Breast epithelium (tissue), 4 donors: ENCODE results near the gene PLVAP. TPM values are rescaled to one million over a fixed set of nuclear protein-coding genes. Genes with fewer than 3 reads are reported as not detected.

ENCODE experiments used
- DNase-seq, 2 donors: peaks; one replicate each; pipeline ENCODE4 v3.0.0-alpha.2; 2019; ENCODE audit warnings: low spot score in 2 of 2
- H3K27ac ChIP-seq, 2 donors: fragments of 200-600 bp; sonication (generic) in 1 of 2; one replicate each; pipeline ENCODE4 v1.5.1; 2016 to 2019; ENCODE audit warnings: mild to moderate bottlenecking in 1 of 2
- H3K27me3 ChIP-seq, 2 donors: fragments of 200-600 bp; sonication (generic) in 1 of 2; one replicate each; pipeline versions ENCODE4 v1.5.1 to v1.6.0; 2017 to 2019; ENCODE audit warnings: control low read depth in 1 of 2, mild to moderate bottlenecking in 1 of 2
- H3K36me3 ChIP-seq: fragments of 200-600 bp; one replicate; pipeline ENCODE4 v1.5.1; 2019
- H3K4me1 ChIP-seq, 2 donors: fragments of 200-600 bp; sonication (generic); one replicate each; pipeline ENCODE4 v1.5.1; 2016 to 2019; ENCODE audit warnings: control low read depth in 1 of 2
- H3K4me3 ChIP-seq, 3 donors: fragments of 200-600 bp; sonication (generic); 1 replicate in 2 of 3; 2 replicates in 1 of 3; pipeline ENCODE4 v1.5.1; 2016 to 2019; ENCODE audit warnings: mild to moderate bottlenecking in 3 of 3, moderate library complexity in 2 of 3
- H3K9me3 ChIP-seq, 2 donors: fragments of 200-600 bp; sonication (generic) in 1 of 2; one replicate each; pipeline ENCODE4 v1.5.1; 2016 to 2019; ENCODE audit warnings: control low read depth in 1 of 2
- POLR2A ChIP-seq: fragments of 450-650 bp; IDR thresholded peaks from one replicate; pipeline ENCODE4 v1.6.1; 2016; ENCODE audit warnings: antibody characterized with exemption, mild to moderate bottlenecking, moderate library complexity
- POLR2AphosphoS5 ChIP-seq, 3 donors: sonication (generic); formaldehyde crosslinking; IDR thresholded peaks; one replicate each; pipeline ENCODE4 v1.6.1; 2017; ENCODE audit warnings: antibody characterized with exemption in 3 of 3
- intact Hi-C: fragments of 100-400 bp; cut with DNase I; formaldehyde crosslinking; loops from one replicate; pipeline ENCODE4 v1.15.1; 2023; ENCODE audit warnings: low total_unique reads
- total RNA-seq, 3 donors: library from RNA; depleted of rRNA; stranded (reverse); fragments of >200 nt; gene quantifications; one replicate each; pipeline ENCODE4 v1.1.0, GENCODE V29; 2016
- TF ChIP-seq, protein P1 (sequence below), 3 donors: fragments of 450-650 bp; IDR thresholded peaks; one replicate each; pipeline ENCODE4 v1.5.1; 2016 to 2017; ENCODE audit warnings: antibody characterized with exemption in 3 of 3, mild to moderate bottlenecking in 3 of 3, moderate library complexity in 3 of 3

Gene PLVAP
- total RNA-seq, 3 donors from 2014 or later = 19.9 to 68.8 (median 51.2) TPM

DNA sequence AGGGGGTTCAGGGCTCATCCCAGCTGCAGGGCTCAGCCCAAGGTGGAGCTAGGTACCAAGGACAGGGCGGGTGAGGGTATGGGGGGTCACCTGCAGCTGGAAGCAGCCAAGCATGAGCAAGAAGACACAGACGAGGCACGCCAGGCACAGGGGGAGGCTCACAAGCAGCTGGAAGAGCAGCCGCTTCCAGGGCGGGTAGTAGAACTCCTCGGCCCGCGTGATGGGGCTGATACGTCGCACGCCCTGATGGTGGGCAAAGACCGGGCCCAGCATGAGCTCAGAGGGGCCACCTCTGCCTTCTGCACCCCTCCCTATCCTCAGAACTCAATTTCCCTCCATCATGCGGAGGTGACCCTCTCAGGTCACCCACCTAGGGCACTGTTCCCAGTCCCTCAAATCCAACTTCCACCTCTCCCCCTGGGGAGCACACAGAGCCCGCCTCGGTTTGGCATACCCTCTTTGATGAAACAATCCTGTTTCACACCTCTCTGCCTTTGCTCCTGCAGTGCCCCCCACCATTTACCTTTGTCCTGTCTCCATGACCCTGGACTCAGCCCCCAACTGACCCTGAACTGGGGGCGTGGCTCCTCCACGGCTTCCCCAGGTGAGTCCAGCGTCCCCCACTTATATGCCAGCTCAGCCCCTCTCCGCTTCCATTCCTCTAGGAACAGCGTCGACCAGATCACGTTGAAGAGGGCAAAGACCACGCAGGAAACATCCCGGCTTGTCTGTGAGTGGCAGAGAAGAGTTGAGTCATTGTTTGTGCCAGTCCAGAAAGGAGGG lies 46.7 kb downstream of the PLVAP start:
- intact Hi-C loops = no loop called here
- no peak for DNase-seq
- Histone ChIP-seq H3K27ac (no peak overlapping the region), H3K9me3 (no peaks in the 10 kb centered on the region), H3K27me3 (no peaks in the 10 kb centered on the region), H3K4me3 (no peak overlapping the region), H3K4me1 (peaks cover 4 to 20% of the 10 kb centered on the region in 2 donors), H3K36me3 (no peaks in the 10 kb centered on the region)
- TF ChIP-seq POLR2A (no peak), POLR2AphosphoS5 (IDR thresholded peaks at IDR 0.05) (no peak)
- TF ChIP-seq, protein P1, sequence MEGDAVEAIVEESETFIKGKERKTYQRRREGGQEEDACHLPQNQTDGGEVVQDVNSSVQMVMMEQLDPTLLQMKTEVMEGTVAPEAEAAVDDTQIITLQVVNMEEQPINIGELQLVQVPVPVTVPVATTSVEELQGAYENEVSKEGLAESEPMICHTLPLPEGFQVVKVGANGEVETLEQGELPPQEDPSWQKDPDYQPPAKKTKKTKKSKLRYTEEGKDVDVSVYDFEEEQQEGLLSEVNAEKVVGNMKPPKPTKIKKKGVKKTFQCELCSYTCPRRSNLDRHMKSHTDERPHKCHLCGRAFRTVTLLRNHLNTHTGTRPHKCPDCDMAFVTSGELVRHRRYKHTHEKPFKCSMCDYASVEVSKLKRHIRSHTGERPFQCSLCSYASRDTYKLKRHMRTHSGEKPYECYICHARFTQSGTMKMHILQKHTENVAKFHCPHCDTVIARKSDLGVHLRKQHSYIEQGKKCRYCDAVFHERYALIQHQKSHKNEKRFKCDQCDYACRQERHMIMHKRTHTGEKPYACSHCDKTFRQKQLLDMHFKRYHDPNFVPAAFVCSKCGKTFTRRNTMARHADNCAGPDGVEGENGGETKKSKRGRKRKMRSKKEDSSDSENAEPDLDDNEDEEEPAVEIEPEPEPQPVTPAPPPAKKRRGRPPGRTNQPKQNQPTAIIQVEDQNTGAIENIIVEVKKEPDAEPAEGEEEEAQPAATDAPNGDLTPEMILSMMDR (IDR thresholded peaks at IDR 0.05) = no peak

DNA sequence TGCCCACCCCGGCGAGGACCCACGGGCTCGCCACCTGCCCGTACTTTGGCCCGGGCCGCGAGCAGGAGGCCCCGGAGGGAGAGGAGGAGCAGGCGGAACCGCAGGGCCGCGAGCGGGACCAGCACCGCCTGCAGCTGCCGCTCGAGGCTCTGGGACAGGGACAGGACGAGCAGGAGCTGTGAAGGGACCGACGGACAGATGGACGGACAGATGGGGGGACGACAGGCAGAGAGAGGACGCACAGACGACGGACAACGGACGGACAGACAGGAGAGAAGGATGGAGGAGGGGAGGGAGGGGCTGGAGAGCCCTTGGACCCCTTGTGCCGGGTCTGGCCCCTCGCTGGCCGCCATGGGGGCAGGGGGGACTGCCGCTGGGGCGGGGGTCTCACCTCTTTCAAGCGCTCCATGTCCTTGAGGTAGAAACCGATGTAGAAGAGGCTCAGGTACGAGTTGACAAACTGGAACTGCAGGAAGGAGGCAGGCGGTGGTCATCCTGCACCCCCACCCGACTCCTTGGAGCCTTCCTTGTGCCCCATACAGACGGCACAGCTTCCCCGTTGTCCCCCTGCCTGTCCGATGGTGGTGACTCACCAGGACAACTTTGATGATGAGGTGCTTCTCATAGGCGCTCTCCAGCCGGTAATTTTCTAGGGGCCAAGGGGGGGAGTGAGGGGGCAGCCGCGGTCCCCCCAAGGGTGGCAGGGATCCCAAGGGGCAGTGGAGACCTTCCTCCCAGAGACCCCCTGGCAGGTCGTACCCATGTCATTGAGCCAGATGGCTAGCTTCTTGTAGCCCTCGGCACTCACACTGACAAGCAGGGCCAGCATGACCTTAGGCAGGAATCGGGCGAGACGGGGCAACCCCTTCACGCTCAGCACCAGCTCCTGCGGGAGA lies 47.5 kb downstream of the PLVAP start:
- TF ChIP-seq POLR2A = no peak
- no peak for TF ChIP-seq POLR2AphosphoS5 (IDR thresholded peaks at IDR 0.05)
- TF ChIP-seq, protein P1 (IDR thresholded peaks at IDR 0.05) = no peak
- Histone ChIP-seq H3K36me3 (no peaks in the 10 kb centered on the region), H3K27me3 (no peaks in the 10 kb centered on the region), H3K4me3 (peak overlapping the region in 2 of 3 donors; percentile 56 to 69), H3K27ac (no peak overlapping the region), H3K9me3 (no peaks in the 10 kb centered on the region), H3K4me1 (peaks cover 4 to 20% of the 10 kb centered on the region in 2 donors)
- DNase-seq = no peak
- intact Hi-C loops = no loop called here

DNA sequence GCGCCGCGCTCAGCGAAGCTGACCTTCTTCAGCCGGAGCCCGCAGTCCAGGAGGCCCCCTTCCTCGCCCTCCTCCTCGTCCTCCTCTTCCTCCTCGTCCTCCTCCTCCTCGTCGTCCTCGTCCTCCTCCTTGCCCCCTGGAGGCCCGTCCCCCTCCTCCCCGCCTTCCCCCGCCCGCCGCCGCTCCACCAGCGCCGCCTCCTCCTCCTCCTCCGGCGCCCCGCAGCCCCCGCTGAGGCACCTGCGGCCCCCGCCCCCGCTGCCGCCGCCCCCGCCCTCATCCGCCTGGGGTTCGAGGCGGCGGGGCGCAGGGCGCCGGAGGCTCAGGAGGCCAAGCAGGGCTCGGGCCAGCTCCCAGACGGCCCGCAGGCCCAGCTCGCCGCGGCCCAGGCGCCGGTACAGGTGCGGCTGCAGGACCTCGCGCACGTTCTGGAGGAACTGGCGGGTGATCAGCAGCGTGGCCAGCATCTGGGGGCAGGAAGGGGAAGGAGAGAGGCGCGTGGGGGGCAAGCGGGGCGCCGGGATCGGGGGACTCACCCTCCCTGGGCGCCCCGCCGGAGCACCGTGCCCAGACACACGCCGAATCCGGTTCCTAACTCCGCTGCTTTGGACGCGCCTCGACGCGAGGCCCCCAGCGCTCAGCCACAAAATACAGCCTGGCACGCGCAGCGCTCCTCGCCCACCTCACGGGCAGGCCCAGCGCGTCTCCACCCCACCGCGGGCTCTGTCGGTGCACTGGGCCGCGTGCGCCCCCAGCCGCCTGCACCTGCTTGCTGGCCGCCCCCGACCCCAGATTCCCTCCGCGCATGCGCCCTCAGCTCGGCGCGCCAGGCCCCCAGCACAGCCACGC lies 48.4 kb downstream of the PLVAP start:
- TF ChIP-seq, protein P1 (IDR thresholded peaks at IDR 0.05) = no peak
- no peak for TF ChIP-seq POLR2AphosphoS5 (IDR thresholded peaks at IDR 0.05)
- TF ChIP-seq POLR2A = no peak
- Histone ChIP-seq H3K36me3 (no peaks in the 10 kb centered on the region), H3K27me3 (peaks cover 0 to 3% of the 10 kb centered on the region in 2 donors), H3K9me3 (no peaks in the 10 kb centered on the region), H3K4me3 (peak overlapping the region; percentile 8 to 69 (median 56)), H3K4me1 (peaks cover 3 to 20% of the 10 kb centered on the region in 2 donors), H3K27ac (peak overlapping the region; percentile 84 to 89)
- no peak for DNase-seq
- intact Hi-C loops = no loop called here

DNA sequence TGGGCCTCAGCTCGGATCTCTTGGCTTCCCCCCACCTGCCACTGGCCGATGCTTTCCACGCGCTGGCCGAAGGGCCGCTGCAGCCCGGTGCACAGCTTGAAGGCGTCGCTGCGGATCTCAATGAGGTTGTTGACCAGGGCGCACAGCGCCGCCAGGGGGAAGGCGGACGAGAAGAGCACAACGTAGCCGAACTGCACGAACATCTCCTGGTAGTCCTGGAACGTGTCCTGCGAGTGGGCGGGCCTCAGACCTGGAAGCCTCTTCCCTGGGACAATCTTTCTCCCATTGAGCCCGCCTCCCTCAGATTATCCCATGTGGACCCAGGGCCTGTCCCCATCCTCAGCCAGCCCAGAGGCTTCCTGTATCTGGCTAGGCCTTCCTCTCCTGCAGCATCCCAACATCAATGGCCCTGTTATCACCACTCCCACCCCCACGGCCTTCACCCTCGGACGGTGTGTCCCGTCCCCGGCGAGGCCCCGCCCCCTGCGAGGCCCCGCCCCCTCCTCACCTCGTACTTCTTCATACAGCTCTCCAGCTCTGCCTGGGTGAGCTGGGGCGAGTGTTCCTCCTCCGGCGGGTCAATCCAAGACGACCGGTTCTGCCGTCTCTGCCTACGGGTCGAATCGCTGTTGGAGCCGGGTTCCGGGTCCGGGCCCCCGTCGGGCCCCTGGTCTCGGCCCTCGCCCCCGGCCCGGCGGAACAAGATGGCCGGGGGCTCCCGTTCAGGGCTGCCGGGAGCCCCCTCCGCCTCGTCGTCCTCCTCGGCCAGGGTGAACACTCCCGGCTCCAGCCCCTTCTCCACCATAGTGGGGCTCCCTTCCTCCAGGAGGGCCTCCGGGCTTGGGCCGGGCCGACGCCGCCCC lies 49.3 kb downstream of the PLVAP start:
- Histone ChIP-seq H3K27ac (peak overlapping the region; percentile 84 to 89), H3K36me3 (no peaks in the 10 kb centered on the region), H3K27me3 (peaks cover 0 to 3% of the 10 kb centered on the region in 2 donors), H3K9me3 (no peaks in the 10 kb centered on the region), H3K4me1 (peaks cover 0 to 20% of the 10 kb centered on the region in 2 donors), H3K4me3 (peak overlapping the region; percentile 8 to 69 (median 56))
- DNase-seq = peak; percentile 87 to 94
- no peak for TF ChIP-seq POLR2A
- TF ChIP-seq POLR2AphosphoS5 (IDR thresholded peaks at IDR 0.05) = no peak
- TF ChIP-seq, protein P1 (IDR thresholded peaks at IDR 0.05) = peak in 2 of 3 donors; percentile 44 to 67
- intact Hi-C loops = no loop called here
